Upper lobe of right lung (tissue), 1 donor: ENCODE data around the gene CCDC175. TPM values are rescaled to one million over a fixed set of nuclear protein-coding genes. Genes with fewer than 3 reads are reported as not detected.
A peak's percentile ranks its signal among the peaks of the same experiment; 100 is the strongest.

Experiments
- ATAC-seq: fragments of 200-7000 bp; cut with Tn5 transposase; one replicate; pipeline ENCODE4 v1.9.1; 2020; ENCODE audit warnings: mild to moderate bottlenecking, moderate library complexity
- DNase-seq: peaks from one replicate; pipeline ENCODE4 v3.0.0-alpha.2; 2020
- H3K27ac ChIP-seq: fragments of 200-600 bp; one replicate; pipeline ENCODE4 v1.8.0; 2022
- H3K27me3 ChIP-seq: fragments of 200-600 bp; one replicate; pipeline ENCODE4 v1.8.0; 2022; ENCODE audit warnings: mild to moderate bottlenecking
- H3K36me3 ChIP-seq: fragments of 200-600 bp; one replicate; pipeline ENCODE4 v1.8.0; 2022
- H3K4me1 ChIP-seq: fragments of 200-600 bp; one replicate; pipeline ENCODE4 v1.8.0; 2022
- H3K4me3 ChIP-seq: fragments of 200-600 bp; one replicate; pipeline ENCODE4 v1.8.0; 2022; ENCODE audit warnings: mild to moderate bottlenecking
- H3K9me3 ChIP-seq: fragments of 200-600 bp; one replicate; pipeline ENCODE4 v1.8.0; 2022
- CTCF ChIP-seq: fragments of 200-600 bp; IDR thresholded peaks from one replicate; pipeline ENCODE4 v1.8.0; 2022; ENCODE audit warnings: antibody characterized with exemption
- intact Hi-C: fragments of 100-400 bp; cut with DNase I; formaldehyde crosslinking; loops from one replicate; pipeline ENCODE4 v1.11.0; 2022
- total RNA-seq: library from RNA; stranded (reverse); fragmentation: NEBNext Ultra II Directional; extraction: Animal tissue kit (Norgen Biotek cat#: 25700); gene quantifications from one replicate; pipeline ENCODE4 v1.2.1, GENCODE V29; 2021
- donor health status: DM: no; HTN: yes; CAD: no; lungs with severe emphysema.

Gene CCDC175
- total RNA-seq, 1 donor from 2014 or later, result not detected

- H3K9me3 ChIP-seq, result no peaks in the 10 kb centered on the region
- ATAC-seq (peak; percentile 92), DNase-seq (no peak)
- intact Hi-C loops, result no loop called here
- no peaks in the 10 kb centered on the region for H3K27me3 ChIP-seq
- peak; percentile 74 for TF ChIP-seq CTCF
- no peaks in the 10 kb centered on the region for H3K4me1 ChIP-seq
- peaks cover 18% of the 10 kb centered on the region for H3K36me3 ChIP-seq
- no peak overlapping the region for H3K4me3 ChIP-seq
- H3K27ac ChIP-seq, result no peak overlapping the region
These were observed 69.4 kb downstream of the CCDC175 start for GRCh38 chr14:59507063-59507751.

- ATAC-seq (no peak), DNase-seq (no peak)
- Histone ChIP-seq H3K36me3 (peaks cover 37% of the 10 kb centered on the region), H3K27ac (no peak overlapping the region), H3K9me3 (no peaks in the 10 kb centered on the region), H3K4me1 (no peaks in the 10 kb centered on the region), H3K27me3 (no peaks in the 10 kb centered on the region), H3K4me3 (no peak overlapping the region)
- intact Hi-C loops, result no loop called here
- TF ChIP-seq CTCF, result no peak
These were observed 73.4 kb downstream of the CCDC175 start for GRCh38 chr14:59503256-59503655.

GRCh38 chr14:59500732-59501131 is 75.9 kb downstream of the CCDC175 start:
- no peak for TF ChIP-seq CTCF
- H3K27me3 ChIP-seq, result no peaks in the 10 kb centered on the region
- H3K27ac ChIP-seq, result no peak overlapping the region
- ATAC-seq, result no peak
- intact Hi-C loops, result no loop called here
- H3K4me1 ChIP-seq, result no peaks in the 10 kb centered on the region
- no peak overlapping the region for H3K4me3 ChIP-seq
- peaks cover 57% of the 10 kb centered on the region for H3K36me3 ChIP-seq
- no peak for DNase-seq
- no peaks in the 10 kb centered on the region for H3K9me3 ChIP-seq

GRCh38 chr14:59492384-59492783 is 84.2 kb downstream of the CCDC175 start:
- ATAC-seq (no peak), DNase-seq (no peak)
- TF ChIP-seq CTCF, result no peak
- no peak overlapping the region for H3K4me3 ChIP-seq
- H3K4me1 ChIP-seq, result peaks cover 3% of the 10 kb centered on the region
- no peaks in the 10 kb centered on the region for H3K9me3 ChIP-seq
- no peaks in the 10 kb centered on the region for H3K27me3 ChIP-seq
- intact Hi-C loops, result no loop called here
- H3K36me3 ChIP-seq, result peaks cover 86% of the 10 kb centered on the region
- no peak overlapping the region for H3K27ac ChIP-seq

- H3K4me1 ChIP-seq, result peaks cover 15% of the 10 kb centered on the region
- no peak for ATAC-seq
- no peak for DNase-seq
- H3K27me3 ChIP-seq, result no peaks in the 10 kb centered on the region
- H3K9me3 ChIP-seq, result no peaks in the 10 kb centered on the region
- no peak for TF ChIP-seq CTCF
- peaks cover 69% of the 10 kb centered on the region for H3K36me3 ChIP-seq
- no peak overlapping the region for H3K4me3 ChIP-seq
- intact Hi-C loops, result no loop called here
- no peak overlapping the region for H3K27ac ChIP-seq
These were observed 85.9 kb downstream of the CCDC175 start for GRCh38 chr14:59490756-59491155.
